Testis (tissue), 2 donors: Measurements from ENCODE around the gene NTSR2.

ENCODE experiments used
- CTCF ChIP-seq, 3 experiments: fragments of 450-650 bp in 2 of 3; fragments of 200-600 bp in 1 of 3; sonication (generic) in 1 of 3; IDR thresholded peaks; one replicate each; pipeline ENCODE4 v1.5.1; 2016 to 2019; ENCODE audit warnings: antibody characterized with exemption in 3 of 3, mild to moderate bottlenecking in 2 of 3, moderate library complexity in 1 of 3
- POLR2A ChIP-seq: fragments of 450-650 bp; IDR thresholded peaks from one replicate; pipeline ENCODE4 v1.6.1; 2017; ENCODE audit warnings: antibody characterized with exemption, mild to moderate bottlenecking, moderate library complexity

GRCh38 chr2:11682590-11682915 is 12.6 kb upstream of the NTSR2 start:
- TF ChIP-seq CTCF (IDR thresholded peaks at IDR 0.05): no peak
- TF ChIP-seq POLR2A: no peak
